ENCODE data around the gene TBC1D8.
A peak's percentile ranks its signal among the peaks of the same experiment; 100 is the strongest.

The TBC1D8 gene

DNA sequence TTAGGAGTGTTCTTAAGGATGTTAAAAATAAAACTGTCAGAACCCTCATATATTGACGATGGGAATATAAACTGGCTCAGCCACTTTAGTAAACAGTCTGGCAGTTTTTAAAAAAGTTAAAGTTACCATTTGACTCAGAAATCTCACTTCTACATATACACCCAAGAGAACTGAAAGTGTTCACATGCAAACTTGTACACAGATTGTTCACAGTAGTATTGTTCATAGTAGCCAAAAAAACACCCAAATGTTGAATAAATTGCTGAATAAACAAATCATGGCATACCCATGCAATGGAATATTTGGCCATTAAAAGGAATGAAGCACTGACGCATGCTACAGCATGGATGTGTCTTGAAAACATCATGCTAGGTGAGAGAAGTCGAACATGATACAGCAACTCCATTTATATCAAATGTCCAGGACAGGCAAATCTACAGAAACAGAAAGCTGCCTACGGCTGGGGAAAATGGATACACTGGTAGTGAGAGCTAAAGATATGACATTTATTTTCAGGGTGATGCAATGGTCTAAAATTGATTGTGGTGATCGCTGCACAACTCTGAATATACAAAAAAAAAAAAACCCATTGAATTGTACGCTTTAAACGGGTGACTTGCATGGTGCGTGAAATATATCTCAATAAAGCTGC is 139.0 kb downstream of the TBC1D8 start:
- no peak overlapping the region for H3K27ac ChIP-seq
- H3K4me3 ChIP-seq = no peak overlapping the region

GRCh38 chr2:101011152-101011551 is 140.0 kb downstream of the TBC1D8 start:
- Histone ChIP-seq H3K27ac (no peak overlapping the region), H3K4me3 (no peak overlapping the region)

- no peak overlapping the region for H3K27ac ChIP-seq
- no peak overlapping the region for H3K4me3 ChIP-seq
Observed at GRCh38 chr2:101007415-101008345, 143.5 kb downstream of the TBC1D8 start.

DNA sequence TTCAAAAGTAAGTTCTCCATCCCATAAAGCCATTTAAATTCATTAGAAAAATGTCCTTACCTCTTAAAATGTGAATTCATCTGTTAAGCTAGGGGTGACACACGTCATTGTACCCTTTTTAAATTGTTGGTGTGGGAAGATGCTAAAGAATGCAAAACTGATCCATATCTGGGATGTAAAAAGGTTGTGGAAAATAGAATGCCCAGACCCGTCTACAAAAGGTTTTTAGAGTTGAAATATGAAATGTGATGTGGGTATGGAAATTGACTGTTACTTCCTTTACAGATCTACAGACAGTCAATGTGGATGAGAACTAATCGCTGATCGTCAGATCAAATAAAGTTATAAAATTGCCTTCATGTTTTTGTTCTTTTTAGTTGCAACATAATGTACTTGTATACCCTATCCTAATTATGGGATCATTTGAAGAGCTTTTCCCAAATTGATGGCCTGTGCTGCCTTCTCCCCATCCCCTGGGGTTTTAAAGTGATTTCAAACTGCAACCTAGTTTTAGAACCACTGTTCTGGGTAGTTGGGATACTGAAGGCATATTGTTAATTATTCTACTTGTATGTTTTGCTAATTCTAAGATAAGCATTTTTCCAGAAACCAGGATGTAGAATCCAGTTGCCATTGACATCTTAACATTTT is 145.0 kb downstream of the TBC1D8 start:
- Histone ChIP-seq H3K27ac (no peak overlapping the region), H3K4me3 (no peak overlapping the region)

- H3K27ac ChIP-seq = no peak overlapping the region
- no peak overlapping the region for H3K4me3 ChIP-seq
Observed at GRCh38 chr2:101004620-101005325, 146.4 kb downstream of the TBC1D8 start.

- Histone ChIP-seq H3K4me3 (peak overlapping the region; percentile 59 to 96 (median 84)), H3K27ac (peak overlapping the region in 17 of 21 experiments; percentile 14 to 97 (median 90))
Observed at GRCh38 chr2:101003278-101003775, 147.9 kb downstream of the TBC1D8 start.

DNA sequence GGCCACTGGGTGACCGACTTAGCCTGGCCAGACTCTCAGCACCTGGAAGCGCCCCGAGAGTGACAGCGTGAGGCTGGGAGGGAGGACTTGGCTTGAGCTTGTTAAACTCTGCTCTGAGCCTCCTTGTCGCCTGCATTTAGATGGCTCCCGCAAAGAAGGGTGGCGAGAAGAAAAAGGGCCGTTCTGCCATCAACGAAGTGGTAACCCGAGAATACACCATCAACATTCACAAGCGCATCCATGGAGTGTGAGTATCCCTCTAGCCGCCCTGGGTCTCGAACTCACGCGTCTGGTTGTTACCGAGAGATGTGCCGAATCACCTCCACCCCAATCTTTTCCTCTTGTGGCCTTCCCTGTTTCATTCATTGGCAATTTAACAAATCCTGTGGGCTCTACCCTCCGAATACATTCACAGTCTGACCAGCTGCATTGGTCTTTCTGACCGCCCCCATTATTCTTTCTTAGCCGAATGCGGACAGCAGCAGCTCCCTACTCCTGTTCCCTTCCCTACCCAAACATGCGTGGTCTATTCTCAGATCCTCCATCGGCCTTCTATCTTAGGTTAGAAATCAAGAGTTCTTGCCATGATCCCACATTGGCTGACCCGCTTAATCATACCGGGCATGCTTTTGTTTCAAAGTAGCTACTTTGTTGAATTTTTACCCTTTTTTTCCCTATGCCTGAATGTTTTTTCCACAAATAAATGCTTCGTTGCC is 148.5 kb downstream of the TBC1D8 start:
- peak overlapping the region; percentile 59 to 96 (median 84) for H3K4me3 ChIP-seq
- H3K27ac ChIP-seq = peak overlapping the region; percentile 78 to 97 (median 88)

- H3K27ac ChIP-seq = peak within 1 kb of the TSS; percentile 78 to 97 (median 88)
- peak within 1 kb of the TSS; percentile 59 to 96 (median 84) for H3K4me3 ChIP-seq
Observed at GRCh38 chr2:101001691-101002561, 149.3 kb downstream of the TBC1D8 start, which contains the start of gene RPL31. RPL31 (plus strand) TSS chr2:101002289; CDS start chr2:101002702, 413 bp downstream.

- Histone ChIP-seq H3K27ac (no peak overlapping the region), H3K4me3 (no peak overlapping the region)
Observed at GRCh38 chr2:100999995-101000394, 151.2 kb downstream of the TBC1D8 start.

- Histone ChIP-seq H3K4me3 (no peak overlapping the region), H3K27ac (no peak overlapping the region)
Observed at GRCh38 chr2:100998235-100998573, 153.0 kb downstream of the TBC1D8 start.

DNA sequence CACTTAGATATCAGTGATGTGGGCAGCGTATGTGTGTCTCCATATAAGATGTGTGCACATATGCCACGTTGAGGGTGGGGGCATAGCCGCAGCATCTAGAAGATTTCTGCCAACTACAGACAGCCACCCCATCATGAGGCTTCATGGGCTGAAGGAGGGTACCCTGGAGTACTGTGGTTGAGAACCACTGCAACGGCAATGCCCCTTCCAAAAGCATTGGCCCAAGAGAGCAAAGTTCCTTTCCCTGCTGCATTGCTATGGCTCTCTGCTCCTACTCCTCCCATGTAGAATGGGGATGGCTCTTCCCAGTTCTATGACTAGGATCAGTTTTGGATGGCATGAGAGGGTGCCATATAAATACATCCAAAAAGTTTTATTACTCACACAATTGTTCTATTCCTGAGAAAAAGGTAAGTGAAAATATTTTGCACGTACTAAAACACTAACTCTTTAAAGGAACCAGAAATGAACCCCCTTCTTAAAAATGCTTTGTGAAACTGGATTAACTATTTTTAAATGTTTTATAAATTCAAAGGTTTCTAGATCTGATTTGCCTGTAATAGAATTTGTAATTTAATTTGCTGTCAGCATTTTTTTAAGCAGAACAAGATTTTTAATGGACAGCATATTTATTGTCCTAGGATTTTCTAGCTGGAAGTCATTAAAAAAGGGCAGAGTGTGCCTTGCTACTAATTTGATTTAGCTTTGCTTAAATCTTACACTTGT is 153.5 kb downstream of the TBC1D8 start:
- H3K27ac ChIP-seq = no peak overlapping the region

DNA sequence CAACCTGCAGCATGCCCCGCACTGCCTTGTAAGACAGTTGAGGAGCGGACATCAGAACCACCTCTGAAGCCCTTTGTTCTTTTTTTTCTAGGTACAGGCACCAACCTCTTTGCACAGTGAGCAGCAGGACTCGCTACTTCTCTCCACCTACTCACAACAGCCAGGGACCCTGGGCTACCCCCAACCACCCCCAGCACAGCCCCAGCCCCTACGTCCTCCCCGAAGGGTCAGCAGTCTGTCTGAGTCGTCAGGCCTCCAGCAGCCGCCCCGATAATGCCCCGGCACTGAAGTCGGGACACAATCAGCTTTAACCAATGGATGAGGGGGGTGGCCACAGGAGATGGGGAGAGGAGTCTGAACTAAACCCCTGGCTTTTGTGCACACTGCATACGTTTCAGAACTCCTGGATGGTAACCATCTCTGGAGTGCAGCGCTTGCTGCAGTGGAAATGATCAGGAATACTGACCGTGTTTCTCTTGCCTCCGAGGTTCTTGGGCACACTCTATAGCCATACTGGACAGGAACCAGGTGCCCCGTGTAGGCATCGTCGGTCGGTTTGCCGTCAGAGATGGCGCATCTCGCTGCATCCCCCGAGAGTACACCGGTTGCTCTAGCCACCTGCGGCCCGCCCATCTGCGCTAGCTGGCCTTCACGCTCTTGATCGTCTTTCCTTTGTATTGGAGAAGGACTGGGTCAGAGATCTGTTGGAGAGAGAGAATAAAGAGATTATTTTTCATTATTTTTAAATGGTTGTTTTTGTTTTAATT is 155.7 kb downstream of the TBC1D8 start:
- no peak overlapping the region for H3K27ac ChIP-seq
- no peak overlapping the region for H3K4me3 ChIP-seq

More for the DNA sequence above, 153.5 kb downstream of the TBC1D8 start:
- no peak overlapping the region for H3K4me3 ChIP-seq

GRCh38 chr2:100993294-100993693 is 157.9 kb downstream of the TBC1D8 start:
- Histone ChIP-seq H3K27ac (no peak overlapping the region), H3K4me3 (no peak overlapping the region)

GRCh38 chr2:100992262-100992661 is 158.9 kb downstream of the TBC1D8 start:
- Histone ChIP-seq H3K27ac (no peak overlapping the region), H3K4me3 (no peak overlapping the region)

DNA sequence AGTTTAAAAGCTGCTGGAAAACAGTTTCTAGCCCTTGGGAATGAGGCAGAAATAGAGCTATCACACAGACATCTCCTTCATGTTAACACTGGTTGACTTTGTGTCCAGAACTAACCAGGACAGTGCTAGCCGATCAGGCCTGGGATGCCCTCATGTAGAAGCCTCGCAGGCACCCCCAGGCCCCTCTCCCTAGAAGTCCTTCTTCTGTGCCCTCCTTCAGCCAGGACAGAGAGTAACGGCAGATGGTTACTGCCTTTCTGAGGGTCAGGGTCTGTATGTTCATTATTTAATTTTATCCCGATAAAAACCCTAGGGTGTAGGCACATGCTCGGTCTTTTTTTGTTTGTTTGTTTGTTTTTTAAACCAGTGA is 159.8 kb downstream of the TBC1D8 start:
- H3K4me3 ChIP-seq = no peak overlapping the region
- no peak overlapping the region for H3K27ac ChIP-seq

- H3K4me3 ChIP-seq = no peak overlapping the region
- no peak overlapping the region for H3K27ac ChIP-seq
Observed at GRCh38 chr2:100990650-100991403, 160.4 kb downstream of the TBC1D8 start.

All from skin epidermis (tissue), 12 donors.